ENCODE results near the gene RCAN3. TPM values are rescaled to one million over a fixed set of nuclear protein-coding genes. Genes with fewer than 3 reads are reported as not detected.
A peak's percentile ranks its signal among the peaks of the same experiment; 100 is the strongest.

RCAN3 gene
- total RNA-seq, 1 donor from 2014 or later: 11.3 TPM

DNA sequence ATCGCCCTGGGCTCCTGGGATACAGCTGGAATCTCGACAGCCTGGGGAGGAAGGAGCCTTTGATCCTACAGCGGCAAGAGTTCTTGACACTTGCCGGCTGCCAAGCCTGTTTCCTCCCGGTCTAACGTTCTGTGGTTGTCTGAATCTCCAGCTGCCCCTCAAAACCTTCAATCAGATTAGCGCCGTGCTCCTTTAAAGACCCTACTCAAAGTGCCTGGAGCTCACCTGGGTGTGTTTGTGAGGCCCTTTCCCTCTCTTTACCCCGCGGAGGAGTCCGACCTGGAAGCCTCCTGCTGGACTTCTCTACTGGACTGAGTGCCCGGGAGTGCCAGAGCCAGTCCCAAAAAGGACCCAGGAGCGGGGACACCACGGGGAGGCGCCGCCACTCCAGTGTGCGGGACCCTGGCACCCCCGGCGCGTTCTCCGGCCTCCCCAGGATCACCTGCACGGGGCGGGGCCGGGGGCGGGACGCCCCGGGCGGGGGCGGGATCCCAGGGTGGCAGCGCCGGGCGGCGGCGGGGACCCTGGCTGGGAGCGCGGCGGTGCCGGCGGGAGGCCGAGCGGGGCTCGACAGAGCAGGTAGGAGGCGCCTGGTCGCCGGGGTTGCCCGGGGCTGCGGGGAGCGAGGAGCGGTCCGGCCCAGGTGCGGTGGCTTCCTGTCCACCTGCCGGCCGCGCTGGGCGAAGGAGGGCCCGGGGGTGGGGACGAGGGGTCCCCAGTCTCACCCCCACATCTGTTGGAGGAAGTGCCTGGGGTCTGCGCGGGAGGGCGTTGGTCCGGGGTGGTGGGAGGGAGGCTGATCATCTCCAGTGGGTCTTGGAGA lies 53.2 kb downstream of the RCAN3 start, which contains the start of gene NCMAP:
TSS of gene NCMAP (plus strand) at position 497 of the 823 bp plus-strand sequence. CDS start 39,344 bp downstream, outside the sequence.
- intact Hi-C loops (cut with DNase I): no loop called here
- Histone ChIP-seq H3K9me3 (no peaks in the 10 kb centered on the region), H3K36me3 (no peaks in the 10 kb centered on the region), H3K27ac (peak within 1 kb of the TSS; percentile 14), H3K4me3 (peak within 1 kb of the TSS; percentile 44), H3K27me3 (peaks cover 23% of the 10 kb centered on the region), H3K4me1 (no peaks in the 10 kb centered on the region)
- TF ChIP-seq, protein P1, sequence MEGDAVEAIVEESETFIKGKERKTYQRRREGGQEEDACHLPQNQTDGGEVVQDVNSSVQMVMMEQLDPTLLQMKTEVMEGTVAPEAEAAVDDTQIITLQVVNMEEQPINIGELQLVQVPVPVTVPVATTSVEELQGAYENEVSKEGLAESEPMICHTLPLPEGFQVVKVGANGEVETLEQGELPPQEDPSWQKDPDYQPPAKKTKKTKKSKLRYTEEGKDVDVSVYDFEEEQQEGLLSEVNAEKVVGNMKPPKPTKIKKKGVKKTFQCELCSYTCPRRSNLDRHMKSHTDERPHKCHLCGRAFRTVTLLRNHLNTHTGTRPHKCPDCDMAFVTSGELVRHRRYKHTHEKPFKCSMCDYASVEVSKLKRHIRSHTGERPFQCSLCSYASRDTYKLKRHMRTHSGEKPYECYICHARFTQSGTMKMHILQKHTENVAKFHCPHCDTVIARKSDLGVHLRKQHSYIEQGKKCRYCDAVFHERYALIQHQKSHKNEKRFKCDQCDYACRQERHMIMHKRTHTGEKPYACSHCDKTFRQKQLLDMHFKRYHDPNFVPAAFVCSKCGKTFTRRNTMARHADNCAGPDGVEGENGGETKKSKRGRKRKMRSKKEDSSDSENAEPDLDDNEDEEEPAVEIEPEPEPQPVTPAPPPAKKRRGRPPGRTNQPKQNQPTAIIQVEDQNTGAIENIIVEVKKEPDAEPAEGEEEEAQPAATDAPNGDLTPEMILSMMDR (IDR thresholded peaks at IDR 0.05): no peak
- ATAC-seq (peak; percentile 87), DNase-seq (peak; percentile 90)

DNA sequence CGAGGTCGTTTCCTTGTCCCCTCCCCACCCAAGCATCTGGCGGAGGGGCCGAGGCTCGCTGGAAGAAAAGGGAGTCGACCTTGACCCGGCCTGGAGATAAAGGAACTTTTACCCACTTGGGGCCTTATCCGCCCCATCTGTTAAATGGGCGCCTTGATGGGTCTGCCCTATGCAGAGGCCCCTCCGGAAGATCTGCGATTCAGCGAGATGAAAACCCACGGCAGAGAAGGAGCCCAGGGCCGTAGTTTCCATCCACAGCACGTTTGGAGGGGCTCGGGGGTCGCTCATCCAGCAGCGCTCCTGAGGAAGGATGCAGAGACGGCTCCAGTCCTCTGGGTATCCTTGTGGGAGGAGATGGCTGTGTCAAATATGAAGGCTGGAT lies 53.8 kb downstream of the RCAN3 start:
- peaks cover 23% of the 10 kb centered on the region for H3K27me3 ChIP-seq
- DNase-seq: no peak
- H3K4me3 ChIP-seq: peak overlapping the region; percentile 44

DNA sequence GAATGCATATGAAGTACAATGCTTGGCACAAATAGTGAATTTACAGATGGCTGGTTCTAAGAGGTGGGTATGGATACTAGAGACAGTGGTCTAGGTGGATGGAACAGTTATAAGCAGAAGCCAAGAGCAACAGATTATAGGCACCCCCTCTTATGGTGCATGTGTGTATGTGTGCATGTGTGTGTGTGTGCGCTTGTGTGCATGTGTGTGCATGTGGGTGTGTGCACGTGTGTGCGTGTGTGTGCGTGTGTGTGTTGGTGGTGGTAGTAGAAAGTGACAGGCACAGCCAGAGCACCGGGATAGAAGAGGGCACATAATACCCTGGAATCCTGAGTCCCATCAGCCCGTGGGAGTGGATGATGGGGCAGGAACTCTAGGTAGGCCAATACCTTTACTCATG lies 54.6 kb downstream of the RCAN3 start:
- H3K27ac ChIP-seq: no peak overlapping the region
- intact Hi-C loops (cut with DNase I): no loop called here

More for the DNA sequence above, 53.8 kb downstream of the RCAN3 start:
- Histone ChIP-seq H3K36me3 (no peaks in the 10 kb centered on the region), H3K4me1 (no peaks in the 10 kb centered on the region), H3K27ac (no peak overlapping the region), H3K9me3 (no peaks in the 10 kb centered on the region)
- intact Hi-C loops (cut with DNase I): no loop called here
- no peak for ATAC-seq
- TF ChIP-seq, protein P1 (IDR thresholded peaks at IDR 0.05): no peak

DNA sequence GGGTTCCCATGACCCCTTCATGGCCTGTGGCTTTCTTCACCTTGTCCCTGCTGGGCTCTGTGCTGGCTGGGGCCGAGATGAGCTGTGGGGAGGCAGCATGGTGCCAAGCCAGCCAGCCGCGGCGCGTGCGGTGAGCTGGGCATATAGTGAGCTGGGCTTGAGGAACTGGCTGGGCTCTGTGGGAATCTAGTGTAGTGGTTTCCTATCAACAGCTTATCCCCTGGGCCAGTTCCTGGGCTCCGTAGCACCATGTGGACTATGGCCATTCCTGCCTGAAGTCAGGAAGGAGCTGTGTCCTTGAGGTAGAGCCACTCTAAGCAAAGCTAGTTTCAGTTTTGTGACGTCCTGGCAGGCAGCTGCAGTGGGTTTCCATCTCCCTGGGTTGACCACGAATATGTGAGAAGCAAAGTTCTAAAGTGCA lies 55.1 kb downstream of the RCAN3 start:
- no peak overlapping the region for H3K4me3 ChIP-seq
- ATAC-seq (no peak), DNase-seq (peak; percentile 51)
- intact Hi-C loops (cut with DNase I): no loop called here
- no peak overlapping the region for H3K27ac ChIP-seq
- H3K4me1 ChIP-seq: no peaks in the 10 kb centered on the region
- H3K27me3 ChIP-seq: peaks cover 23% of the 10 kb centered on the region
- H3K9me3 ChIP-seq: no peaks in the 10 kb centered on the region
- TF ChIP-seq, protein P1 (IDR thresholded peaks at IDR 0.05): no peak
- no peaks in the 10 kb centered on the region for H3K36me3 ChIP-seq

More for the DNA sequence above, 54.6 kb downstream of the RCAN3 start:
- H3K36me3 ChIP-seq: no peaks in the 10 kb centered on the region
- DNase-seq (peak; percentile 36), ATAC-seq (no peak)
- TF ChIP-seq, protein P1 (IDR thresholded peaks at IDR 0.05): no peak
- no peak overlapping the region for H3K4me3 ChIP-seq
- H3K9me3 ChIP-seq: no peaks in the 10 kb centered on the region
- H3K4me1 ChIP-seq: no peaks in the 10 kb centered on the region
- peaks cover 23% of the 10 kb centered on the region for H3K27me3 ChIP-seq

DNA sequence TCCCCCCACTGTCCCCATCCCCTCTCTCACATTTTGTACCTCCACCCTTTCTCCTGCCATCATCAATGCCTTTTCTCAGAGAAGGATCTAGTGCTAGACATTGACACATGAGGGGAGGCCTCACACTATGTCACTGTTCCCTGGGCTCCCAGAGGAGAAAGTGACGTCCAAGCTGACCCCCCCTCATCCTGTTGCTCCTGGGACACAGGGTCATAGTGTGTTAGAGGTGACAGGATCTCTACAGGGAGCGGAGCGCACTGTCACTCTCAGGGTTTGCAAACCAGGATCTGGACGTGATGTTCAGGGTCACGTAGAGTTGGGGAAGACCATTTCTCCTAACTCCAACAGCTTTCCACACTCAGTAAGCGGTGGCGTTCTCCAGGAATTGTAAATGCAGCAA lies 55.8 kb downstream of the RCAN3 start:
- Histone ChIP-seq H3K9me3 (no peaks in the 10 kb centered on the region), H3K4me3 (no peak overlapping the region), H3K36me3 (no peaks in the 10 kb centered on the region), H3K27me3 (peaks cover 23% of the 10 kb centered on the region), H3K4me1 (no peaks in the 10 kb centered on the region), H3K27ac (no peak overlapping the region)
- DNase-seq (peak; percentile 36), ATAC-seq (no peak)
- intact Hi-C loops (cut with DNase I): no loop called here
- TF ChIP-seq, protein P1 (IDR thresholded peaks at IDR 0.05): no peak

Data from upper lobe of right lung (tissue), 1 donor.